H1 (cell line): Measurements from ENCODE around the gene IPO9. TPM values are rescaled to one million over a fixed set of nuclear protein-coding genes. Genes with fewer than 3 reads are reported as not detected.

ENCODE experiments used
- CBX8 ChIP-seq: fragments of 300-800, 300-1000 bp; sonication (generic); IDR thresholded peaks from 2 replicates; pipeline ENCODE4 v1.7.1; 2016; ENCODE audit warnings: low read depth, low read length, borderline replicate concordance
- JUN ChIP-seq: IDR thresholded peaks from 2 replicates; pipeline ENCODE4 v1.6.1; 2011; ENCODE audit warnings: low read depth, mild to moderate bottlenecking, improper control_type of control experiment, low read length
- NANOG ChIP-seq: IDR thresholded peaks from 2 replicates; pipeline ENCODE4 v1.6.1; 2011; ENCODE audit warnings: low read length, low read depth, mild to moderate bottlenecking, inconsistent platforms; ENCODE audit not compliant: insufficient read depth, poor library complexity, severe bottlenecking
- RXRA ChIP-seq: IDR thresholded peaks from 2 replicates; pipeline ENCODE4 v1.6.1; 2011; ENCODE audit warnings: low read depth, mild to moderate bottlenecking, low read length, moderate library complexity; ENCODE audit not compliant: insufficient read depth
- YY1 ChIP-seq: IDR thresholded peaks from 2 replicates; pipeline ENCODE4 v1.6.1; 2011; ENCODE audit warnings: low read depth, mild to moderate bottlenecking, low read length
- polyA plus RNA-seq, 7 experiments: library from polyadenylated mRNA; depleted of rRNA in 3 of 7; stranded (reverse) in 5 of 7; unstranded in 2 of 7; fragments of >200 nt in 5 of 7; fragments of 200-250 nt in 2 of 7; gene quantifications; 1 replicate in 5 of 7; 2 replicates in 1 of 7; 4 replicates in 1 of 7; pipeline versions ENCODE4 v1.2.1 to v1.2.3, GENCODE V29; 2011 to 2013; ENCODE audit warnings: missing spikeins in 2 of 7, mixed read lengths in 2 of 7
- total RNA-seq: library from RNA; stranded (reverse); fragmentation: NEBNext Ultra II Directional; extraction: Animal tissue kit (Norgen Biotek cat#: 25700); gene quantifications from 2 replicates; pipeline ENCODE4 v1.2.1, GENCODE V29; 2021
- TF ChIP-seq, protein P1 (sequence below): fragments of 300-600 bp; sonication (generic); IDR thresholded peaks from 2 replicates; pipeline ENCODE4 v1.7.1; 2012; ENCODE audit warnings: low read length, moderate library complexity, mild to moderate bottlenecking, inconsistent platforms; ENCODE audit not compliant: insufficient replicate concordance
- TF ChIP-seq, protein P2 (sequence below), 3 experiments: IDR thresholded peaks; 1 replicate in 2 of 3; 2 replicates in 1 of 3; pipeline versions ENCODE4 v1.5.1 to v1.6.1; 2011; ENCODE audit warnings: low read length in 3 of 3, mild to moderate bottlenecking in 3 of 3, inconsistent platforms in 2 of 3, low read depth in 1 of 3, moderate library complexity in 1 of 3; ENCODE audit not compliant: insufficient read depth in 1 of 3; ENCODE audit errors: control extremely low read depth in 1 of 3

The IPO9 gene
- total and polyA plus RNA-seq, 2 of the 8 experiments (the other 6 are each of a cell fraction or from before 2014, with no cell fraction given), result 61.0 to 122 TPM

DNA sequence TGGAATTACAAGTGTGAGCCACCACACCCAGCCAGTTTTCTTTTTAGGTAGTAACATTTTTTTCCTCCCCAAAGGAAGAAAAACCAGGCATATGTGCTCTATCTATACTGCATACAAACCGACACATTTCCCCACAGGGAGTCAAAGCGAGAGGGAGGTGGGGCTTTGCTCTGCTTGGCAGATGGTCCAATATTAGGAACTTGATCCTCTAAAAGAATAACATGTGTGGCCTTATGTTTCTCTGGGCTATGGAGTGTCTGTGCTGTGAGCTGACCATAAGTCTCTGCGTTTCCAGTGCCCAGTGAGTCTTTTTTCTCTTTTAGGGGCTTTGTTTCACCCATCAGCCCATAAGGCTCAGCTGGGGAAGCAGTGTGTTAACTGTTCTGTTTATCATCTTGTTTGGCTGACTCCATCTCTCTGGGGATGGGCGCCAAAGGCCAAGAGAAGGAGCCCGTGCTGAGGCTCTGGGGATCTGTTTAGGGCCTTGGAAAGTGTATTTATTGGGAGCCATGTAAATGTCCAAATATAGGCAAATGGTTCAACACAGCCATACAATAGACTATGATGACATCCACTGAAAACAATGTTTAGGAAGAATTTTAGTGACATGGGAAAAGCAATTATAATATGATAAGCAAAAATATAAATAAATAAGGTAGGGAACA is 97.2 kb downstream of the IPO9 start (continued):
- TF ChIP-seq JUN (no peak), RXRA (no peak), YY1 (no peak), CBX8 (no peak), NANOG (no peak)
- TF ChIP-seq, protein P1, sequence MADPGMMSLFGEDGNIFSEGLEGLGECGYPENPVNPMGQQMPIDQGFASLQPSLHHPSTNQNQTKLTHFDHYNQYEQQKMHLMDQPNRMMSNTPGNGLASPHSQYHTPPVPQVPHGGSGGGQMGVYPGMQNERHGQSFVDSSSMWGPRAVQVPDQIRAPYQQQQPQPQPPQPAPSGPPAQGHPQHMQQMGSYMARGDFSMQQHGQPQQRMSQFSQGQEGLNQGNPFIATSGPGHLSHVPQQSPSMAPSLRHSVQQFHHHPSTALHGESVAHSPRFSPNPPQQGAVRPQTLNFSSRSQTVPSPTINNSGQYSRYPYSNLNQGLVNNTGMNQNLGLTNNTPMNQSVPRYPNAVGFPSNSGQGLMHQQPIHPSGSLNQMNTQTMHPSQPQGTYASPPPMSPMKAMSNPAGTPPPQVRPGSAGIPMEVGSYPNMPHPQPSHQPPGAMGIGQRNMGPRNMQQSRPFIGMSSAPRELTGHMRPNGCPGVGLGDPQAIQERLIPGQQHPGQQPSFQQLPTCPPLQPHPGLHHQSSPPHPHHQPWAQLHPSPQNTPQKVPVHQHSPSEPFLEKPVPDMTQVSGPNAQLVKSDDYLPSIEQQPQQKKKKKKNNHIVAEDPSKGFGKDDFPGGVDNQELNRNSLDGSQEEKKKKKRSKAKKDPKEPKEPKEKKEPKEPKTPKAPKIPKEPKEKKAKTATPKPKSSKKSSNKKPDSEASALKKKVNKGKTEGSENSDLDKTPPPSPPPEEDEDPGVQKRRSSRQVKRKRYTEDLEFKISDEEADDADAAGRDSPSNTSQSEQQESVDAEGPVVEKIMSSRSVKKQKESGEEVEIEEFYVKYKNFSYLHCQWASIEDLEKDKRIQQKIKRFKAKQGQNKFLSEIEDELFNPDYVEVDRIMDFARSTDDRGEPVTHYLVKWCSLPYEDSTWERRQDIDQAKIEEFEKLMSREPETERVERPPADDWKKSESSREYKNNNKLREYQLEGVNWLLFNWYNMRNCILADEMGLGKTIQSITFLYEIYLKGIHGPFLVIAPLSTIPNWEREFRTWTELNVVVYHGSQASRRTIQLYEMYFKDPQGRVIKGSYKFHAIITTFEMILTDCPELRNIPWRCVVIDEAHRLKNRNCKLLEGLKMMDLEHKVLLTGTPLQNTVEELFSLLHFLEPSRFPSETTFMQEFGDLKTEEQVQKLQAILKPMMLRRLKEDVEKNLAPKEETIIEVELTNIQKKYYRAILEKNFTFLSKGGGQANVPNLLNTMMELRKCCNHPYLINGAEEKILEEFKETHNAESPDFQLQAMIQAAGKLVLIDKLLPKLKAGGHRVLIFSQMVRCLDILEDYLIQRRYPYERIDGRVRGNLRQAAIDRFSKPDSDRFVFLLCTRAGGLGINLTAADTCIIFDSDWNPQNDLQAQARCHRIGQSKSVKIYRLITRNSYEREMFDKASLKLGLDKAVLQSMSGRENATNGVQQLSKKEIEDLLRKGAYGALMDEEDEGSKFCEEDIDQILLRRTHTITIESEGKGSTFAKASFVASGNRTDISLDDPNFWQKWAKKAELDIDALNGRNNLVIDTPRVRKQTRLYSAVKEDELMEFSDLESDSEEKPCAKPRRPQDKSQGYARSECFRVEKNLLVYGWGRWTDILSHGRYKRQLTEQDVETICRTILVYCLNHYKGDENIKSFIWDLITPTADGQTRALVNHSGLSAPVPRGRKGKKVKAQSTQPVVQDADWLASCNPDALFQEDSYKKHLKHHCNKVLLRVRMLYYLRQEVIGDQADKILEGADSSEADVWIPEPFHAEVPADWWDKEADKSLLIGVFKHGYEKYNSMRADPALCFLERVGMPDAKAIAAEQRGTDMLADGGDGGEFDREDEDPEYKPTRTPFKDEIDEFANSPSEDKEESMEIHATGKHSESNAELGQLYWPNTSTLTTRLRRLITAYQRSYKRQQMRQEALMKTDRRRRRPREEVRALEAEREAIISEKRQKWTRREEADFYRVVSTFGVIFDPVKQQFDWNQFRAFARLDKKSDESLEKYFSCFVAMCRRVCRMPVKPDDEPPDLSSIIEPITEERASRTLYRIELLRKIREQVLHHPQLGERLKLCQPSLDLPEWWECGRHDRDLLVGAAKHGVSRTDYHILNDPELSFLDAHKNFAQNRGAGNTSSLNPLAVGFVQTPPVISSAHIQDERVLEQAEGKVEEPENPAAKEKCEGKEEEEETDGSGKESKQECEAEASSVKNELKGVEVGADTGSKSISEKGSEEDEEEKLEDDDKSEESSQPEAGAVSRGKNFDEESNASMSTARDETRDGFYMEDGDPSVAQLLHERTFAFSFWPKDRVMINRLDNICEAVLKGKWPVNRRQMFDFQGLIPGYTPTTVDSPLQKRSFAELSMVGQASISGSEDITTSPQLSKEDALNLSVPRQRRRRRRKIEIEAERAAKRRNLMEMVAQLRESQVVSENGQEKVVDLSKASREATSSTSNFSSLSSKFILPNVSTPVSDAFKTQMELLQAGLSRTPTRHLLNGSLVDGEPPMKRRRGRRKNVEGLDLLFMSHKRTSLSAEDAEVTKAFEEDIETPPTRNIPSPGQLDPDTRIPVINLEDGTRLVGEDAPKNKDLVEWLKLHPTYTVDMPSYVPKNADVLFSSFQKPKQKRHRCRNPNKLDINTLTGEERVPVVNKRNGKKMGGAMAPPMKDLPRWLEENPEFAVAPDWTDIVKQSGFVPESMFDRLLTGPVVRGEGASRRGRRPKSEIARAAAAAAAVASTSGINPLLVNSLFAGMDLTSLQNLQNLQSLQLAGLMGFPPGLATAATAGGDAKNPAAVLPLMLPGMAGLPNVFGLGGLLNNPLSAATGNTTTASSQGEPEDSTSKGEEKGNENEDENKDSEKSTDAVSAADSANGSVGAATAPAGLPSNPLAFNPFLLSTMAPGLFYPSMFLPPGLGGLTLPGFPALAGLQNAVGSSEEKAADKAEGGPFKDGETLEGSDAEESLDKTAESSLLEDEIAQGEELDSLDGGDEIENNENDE, result no peak
- TF ChIP-seq, protein P2, sequence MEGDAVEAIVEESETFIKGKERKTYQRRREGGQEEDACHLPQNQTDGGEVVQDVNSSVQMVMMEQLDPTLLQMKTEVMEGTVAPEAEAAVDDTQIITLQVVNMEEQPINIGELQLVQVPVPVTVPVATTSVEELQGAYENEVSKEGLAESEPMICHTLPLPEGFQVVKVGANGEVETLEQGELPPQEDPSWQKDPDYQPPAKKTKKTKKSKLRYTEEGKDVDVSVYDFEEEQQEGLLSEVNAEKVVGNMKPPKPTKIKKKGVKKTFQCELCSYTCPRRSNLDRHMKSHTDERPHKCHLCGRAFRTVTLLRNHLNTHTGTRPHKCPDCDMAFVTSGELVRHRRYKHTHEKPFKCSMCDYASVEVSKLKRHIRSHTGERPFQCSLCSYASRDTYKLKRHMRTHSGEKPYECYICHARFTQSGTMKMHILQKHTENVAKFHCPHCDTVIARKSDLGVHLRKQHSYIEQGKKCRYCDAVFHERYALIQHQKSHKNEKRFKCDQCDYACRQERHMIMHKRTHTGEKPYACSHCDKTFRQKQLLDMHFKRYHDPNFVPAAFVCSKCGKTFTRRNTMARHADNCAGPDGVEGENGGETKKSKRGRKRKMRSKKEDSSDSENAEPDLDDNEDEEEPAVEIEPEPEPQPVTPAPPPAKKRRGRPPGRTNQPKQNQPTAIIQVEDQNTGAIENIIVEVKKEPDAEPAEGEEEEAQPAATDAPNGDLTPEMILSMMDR (IDR thresholded peaks at IDR 0.05; ENCODE audit: control extremely low read depth in 1 of 3, insufficient read depth in 1 of 3, low read depth in 1 of 3, low read length in 3 of 3), result no peak
